NCI-H446 treated with DMSO at 0.1 percent for 48 hours (cell line): ENCODE data around the gene CMTM7.

Source experiments
- DNase-seq: peaks from one replicate; lab custom pipeline; 2025; lab: John Stamatoyannopoulos, UW

CMTM7 gene, protein sequence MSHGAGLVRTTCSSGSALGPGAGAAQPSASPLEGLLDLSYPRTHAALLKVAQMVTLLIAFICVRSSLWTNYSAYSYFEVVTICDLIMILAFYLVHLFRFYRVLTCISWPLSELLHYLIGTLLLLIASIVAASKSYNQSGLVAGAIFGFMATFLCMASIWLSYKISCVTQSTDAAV

GRCh38 chr3:32391643-32392535, at the start of gene CMTM7:
TSS of gene CMTM7 (plus strand) at chr3:32391853. CDS start at chr3:32391907, 54 bp downstream.
- no peak for DNase-seq

DNA sequence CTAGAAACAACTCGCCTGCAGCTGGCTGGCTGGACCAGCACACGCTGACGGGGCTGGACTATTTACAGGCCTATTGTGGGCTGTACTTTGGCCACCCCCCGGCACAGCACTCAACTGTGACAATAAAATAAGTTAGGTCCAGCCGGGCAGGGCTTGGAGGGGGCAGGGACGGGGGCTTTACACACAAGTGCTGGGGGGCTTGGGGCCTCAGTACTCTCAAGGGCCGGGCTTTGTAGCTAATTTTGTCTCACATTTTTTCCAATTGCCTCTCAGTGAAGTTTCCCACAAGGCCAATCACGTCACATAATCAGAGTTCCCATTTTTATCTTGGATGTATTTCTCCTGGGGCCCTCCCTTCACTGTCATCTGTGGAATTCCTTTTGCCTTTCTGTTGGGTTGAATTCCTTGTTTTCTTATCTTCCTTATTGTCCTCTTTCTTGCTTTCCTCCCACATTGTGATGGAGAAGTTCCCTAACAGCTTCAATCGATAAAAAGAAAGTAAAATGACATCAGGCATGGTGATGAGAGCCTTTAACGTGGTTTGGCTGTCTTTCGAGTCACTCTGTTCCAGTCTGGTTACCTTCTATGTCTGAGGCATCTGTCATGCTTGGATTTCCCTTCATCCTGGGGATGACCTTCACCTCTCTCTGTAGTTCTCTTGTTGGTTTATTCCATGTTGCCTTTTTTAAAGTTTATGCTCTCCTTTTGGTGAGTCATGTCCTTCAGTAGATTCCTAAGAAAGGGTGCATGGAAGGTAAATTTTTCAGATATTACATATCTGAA, 44.1 kb upstream of the CMTM7 start:
- no peak for DNase-seq

DNA sequence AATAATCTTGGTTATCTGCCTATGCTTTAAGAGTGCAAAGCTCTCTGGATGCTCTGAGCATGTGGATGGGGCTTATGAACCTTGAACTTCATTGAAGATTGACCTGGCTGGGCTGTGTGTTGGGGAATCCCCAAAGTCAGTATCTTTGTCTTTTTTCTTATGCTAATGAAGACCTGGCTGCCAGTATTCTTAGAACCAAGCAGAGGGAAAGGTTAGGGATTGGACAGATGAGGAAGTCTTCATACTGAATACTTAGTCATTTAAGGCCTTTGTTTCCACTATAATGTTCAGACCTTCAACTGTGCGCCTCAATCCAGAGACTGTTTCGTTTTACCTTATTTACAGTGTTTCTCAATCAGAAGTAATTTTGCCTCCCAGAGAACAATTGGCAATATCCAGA, 42.5 kb upstream of the CMTM7 start:
- DNase-seq, result no peak

DNA sequence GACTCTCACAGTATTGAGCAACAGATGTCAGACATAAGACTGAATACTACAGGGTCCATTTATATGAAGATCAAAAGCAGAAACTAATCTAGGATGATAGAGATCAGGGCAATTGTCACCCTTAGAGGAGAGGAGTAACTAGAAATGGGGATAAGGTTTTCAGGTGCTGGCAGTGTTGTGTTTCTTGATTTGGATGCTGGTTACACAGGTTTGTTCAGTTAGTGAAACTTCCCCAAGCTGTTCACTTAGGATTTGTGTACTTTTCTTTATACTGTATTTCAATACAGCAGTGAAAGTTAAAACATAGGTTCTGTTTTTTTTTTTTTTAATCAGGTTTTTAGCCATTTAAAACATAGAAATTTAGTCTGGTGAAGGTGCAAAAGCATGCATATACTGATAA, 39.1 kb upstream of the CMTM7 start:
- DNase-seq, result no peak

DNA sequence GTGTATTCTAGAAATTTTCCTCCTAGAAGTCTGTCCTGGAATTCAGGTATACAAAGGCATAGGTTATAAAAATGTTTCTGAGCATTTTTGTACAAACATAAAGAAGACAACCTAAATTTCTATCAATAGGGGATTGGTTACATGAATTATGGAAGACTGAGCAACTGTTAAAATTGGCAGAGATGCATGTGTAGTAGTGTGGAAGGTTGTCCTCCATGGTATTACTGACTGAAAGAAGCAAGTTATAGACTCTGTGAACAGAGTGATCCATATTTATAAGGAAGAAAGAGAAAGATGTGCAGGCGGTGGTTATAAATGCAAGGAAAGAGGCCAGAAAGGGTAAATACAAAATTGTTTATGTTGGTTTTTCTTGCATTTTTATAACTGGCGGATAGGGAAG, 38.3 kb upstream of the CMTM7 start:
- no peak for DNase-seq

DNA sequence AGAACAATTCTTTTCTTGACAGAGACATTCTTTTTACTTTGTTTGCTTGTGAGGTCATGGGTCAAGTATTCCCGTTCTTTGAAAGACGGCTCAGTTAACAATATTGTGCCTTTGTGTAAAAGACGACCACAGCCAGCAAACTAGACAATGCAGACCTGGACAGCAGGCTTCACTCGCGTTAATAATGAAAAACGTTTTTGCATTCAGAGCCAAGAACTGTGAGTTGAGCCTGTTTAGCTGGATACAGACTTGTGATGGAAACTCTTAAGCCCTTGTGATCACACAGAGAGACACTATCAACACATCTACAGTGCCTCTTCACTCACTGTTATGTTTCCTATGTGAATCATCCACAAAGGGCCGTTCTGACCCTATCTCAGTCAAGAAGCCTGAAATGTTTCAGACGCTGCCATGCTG, 37.3 kb upstream of the CMTM7 start:
- DNase-seq, result no peak

DNA sequence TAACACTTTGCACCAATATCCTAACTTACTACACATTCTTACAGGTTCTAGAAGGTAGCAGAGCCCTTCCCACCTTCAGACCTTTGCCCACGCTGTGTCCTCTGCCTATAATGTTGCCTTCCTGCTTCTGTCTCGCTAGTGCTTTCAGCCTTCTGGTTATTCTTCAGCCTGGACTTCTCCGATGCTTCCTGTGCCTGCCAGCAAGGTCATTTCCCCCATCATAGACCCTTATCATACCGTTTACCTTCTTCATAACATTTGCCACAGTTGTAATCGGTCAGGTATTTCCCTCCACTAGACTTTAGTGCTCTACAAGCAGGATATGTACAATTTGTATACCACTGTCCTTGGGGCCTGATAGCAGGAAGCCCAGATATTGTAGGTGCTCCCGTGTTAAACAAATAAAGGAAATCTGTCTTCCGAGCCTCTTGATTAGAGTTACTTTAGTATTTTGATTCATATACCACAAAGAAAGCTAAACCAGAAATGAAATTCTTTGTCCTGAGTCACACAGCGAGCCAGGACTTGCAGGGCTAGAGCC, 35.8 kb upstream of the CMTM7 start:
- no peak for DNase-seq

- no peak for DNase-seq
Measured at GRCh38 chr3:32359766-32360492, 31.7 kb upstream of the CMTM7 start.

GRCh38 chr3:32360493-32360827, 31.2 kb upstream of the CMTM7 start:
- no peak for DNase-seq

- DNase-seq, result no peak
Measured at GRCh38 chr3:32366638-32367397, 24.8 kb upstream of the CMTM7 start.

- DNase-seq, result no peak
Measured at GRCh38 chr3:32367442-32367841, 24.2 kb upstream of the CMTM7 start.

- no peak for DNase-seq
Measured at GRCh38 chr3:32371461-32372212, 20.0 kb upstream of the CMTM7 start.

DNA sequence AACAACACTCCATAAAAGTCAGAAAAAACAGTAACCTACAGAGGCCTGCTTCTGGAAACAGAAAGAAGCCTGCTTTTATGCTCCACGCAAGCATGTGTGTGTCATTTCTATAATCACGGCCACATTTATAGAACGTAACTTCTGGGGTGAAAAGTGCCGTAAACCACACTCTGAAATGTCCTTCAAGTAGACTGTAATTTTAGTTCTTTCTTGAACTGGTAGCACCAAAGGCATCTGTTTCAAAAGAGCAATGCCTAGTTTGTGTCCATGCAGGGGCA, 19.5 kb upstream of the CMTM7 start:
- DNase-seq, result no peak

GRCh38 chr3:32373276-32373675, 18.4 kb upstream of the CMTM7 start:
- DNase-seq, result no peak

DNA sequence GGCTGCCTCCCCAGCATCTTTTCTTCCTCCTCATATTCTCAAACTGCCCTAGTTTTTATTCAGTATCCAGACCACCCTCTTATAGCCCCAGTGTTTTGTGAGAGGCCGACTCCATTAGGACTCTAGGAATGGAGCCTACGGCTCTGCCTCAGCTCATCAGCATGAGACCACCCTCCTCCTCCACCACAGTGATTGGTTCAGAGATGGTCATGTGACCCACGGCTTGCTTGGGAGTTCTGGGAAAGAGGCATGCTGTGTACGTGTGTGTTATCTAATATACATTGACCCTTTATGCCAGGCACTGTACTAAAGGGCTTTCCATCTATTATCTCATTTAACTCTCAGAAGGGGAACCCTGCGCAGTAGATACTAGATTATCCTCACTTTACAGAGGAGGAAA, 17.8 kb upstream of the CMTM7 start:
- no peak for DNase-seq

- no peak for DNase-seq
Measured at GRCh38 chr3:32374788-32375595, 16.7 kb upstream of the CMTM7 start.

GRCh38 chr3:32375596-32375930, 16.1 kb upstream of the CMTM7 start:
- DNase-seq, result no peak

DNA sequence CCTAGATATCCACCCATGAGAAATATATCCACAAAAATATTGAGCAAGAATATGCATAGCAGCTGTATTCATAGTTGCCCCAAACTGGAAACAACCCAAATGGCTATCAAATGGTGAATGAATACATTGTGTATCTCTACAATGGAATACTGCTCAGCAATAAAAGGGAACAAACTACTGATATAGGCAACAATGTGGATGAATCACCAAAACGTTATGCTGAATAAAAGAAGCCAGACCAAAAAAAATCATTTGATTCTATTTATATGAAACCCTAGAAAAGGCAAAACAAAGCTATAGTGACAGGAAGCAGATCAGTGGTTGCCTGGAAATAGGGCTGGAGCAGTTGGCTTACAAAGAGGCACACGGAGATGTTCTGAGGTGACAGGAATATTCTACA, 15.5 kb upstream of the CMTM7 start:
- DNase-seq, result no peak

GRCh38 chr3:32379831-32380500, 11.7 kb upstream of the CMTM7 start:
- DNase-seq, result no peak
